Upper lobe of left lung (tissue), 4 donors: ENCODE results near the gene RNF125.

Source experiments
- POLR2A ChIP-seq, 4 donors: fragments of 450-650 bp; IDR thresholded peaks; one replicate each; pipeline ENCODE4 v1.5.1; 2016 to 2017; ENCODE audit warnings: antibody characterized with exemption in 4 of 4, mild to moderate bottlenecking in 2 of 4
- POLR2AphosphoS5 ChIP-seq, 2 donors: sonication (generic); formaldehyde crosslinking; IDR thresholded peaks; one replicate each; pipeline ENCODE4 v1.5.1; 2017; ENCODE audit warnings: antibody characterized with exemption in 2 of 2

DNA sequence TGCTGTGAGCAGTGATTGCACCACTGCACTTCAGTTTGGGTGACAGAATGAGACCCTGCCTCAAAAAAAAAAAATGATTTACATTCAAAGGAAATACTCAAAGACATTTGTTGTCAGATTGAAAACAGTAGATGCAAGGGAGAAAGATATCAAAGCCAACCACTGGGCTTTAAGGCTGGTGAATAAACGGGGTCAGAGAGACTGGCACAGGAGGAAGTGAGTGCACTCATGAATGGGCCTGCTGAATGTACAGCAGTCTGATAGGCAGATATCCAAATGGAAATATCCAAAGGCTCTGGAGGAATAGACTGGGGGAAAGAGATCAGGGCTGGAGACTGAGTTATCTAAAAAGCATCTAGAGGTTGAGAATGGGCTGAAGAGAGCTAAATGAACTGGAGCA, 10.9 kb downstream of the RNF125 start:
- TF ChIP-seq POLR2A (IDR thresholded peaks at IDR 0.05) (no peak), POLR2AphosphoS5 (IDR thresholded peaks at IDR 0.05) (no peak)
